Thymus (tissue), 11 donors: Measurements from ENCODE around the gene NOP10. TPM values are rescaled to one million over a fixed set of nuclear protein-coding genes. Genes with fewer than 3 reads are reported as not detected.

Experiments
- DNase-seq, 9 donors: peaks; one replicate each; pipeline ENCODE4 v3.0.0-alpha.2; 2013; ENCODE audit warnings: low spot score in 9 of 9, low read depth in 6 of 9, missing footprints in 1 of 9
- H3K27ac ChIP-seq, 2 donors: one replicate each; pipeline ENCODE4 v1.5.1; 2013; ENCODE audit warnings: control low read depth in 1 of 2, low read depth in 1 of 2, low read length in 1 of 2, mild to moderate bottlenecking in 1 of 2, moderate library complexity in 1 of 2
- H3K27me3 ChIP-seq, 2 donors: one replicate each; pipeline ENCODE4 v1.5.1; 2013; ENCODE audit warnings: low read length in 1 of 2; ENCODE audit not compliant: control insufficient read depth in 2 of 2, insufficient read depth in 1 of 2
- H3K36me3 ChIP-seq, 2 donors: one replicate each; pipeline ENCODE4 v1.5.1; 2013; ENCODE audit warnings: low read length in 1 of 2, mild to moderate bottlenecking in 1 of 2, moderate library complexity in 1 of 2; ENCODE audit not compliant: control insufficient read depth in 2 of 2, insufficient read depth in 2 of 2
- H3K4me1 ChIP-seq, 2 donors: one replicate each; pipeline ENCODE4 v1.5.1; 2013; ENCODE audit warnings: low read length in 2 of 2; ENCODE audit not compliant: control insufficient read depth in 2 of 2, insufficient read depth in 2 of 2
- H3K4me3 ChIP-seq, 2 donors: one replicate each; pipeline ENCODE4 v1.5.1; 2013; ENCODE audit warnings: low read length in 2 of 2, control low read depth in 1 of 2, mild to moderate bottlenecking in 1 of 2
- H3K9me3 ChIP-seq, 2 donors: one replicate each; pipeline ENCODE4 v1.5.1; 2013; ENCODE audit warnings: low read length in 1 of 2, mild to moderate bottlenecking in 1 of 2; ENCODE audit not compliant: control insufficient read depth in 2 of 2, insufficient read depth in 1 of 2
- WGBS: extraction: QIAGEN DNeasy Blood & Tissue Kit; methylation state at CpG from one replicate; pipeline ENCODE4 v1.1.7; 2013; 5-methylcytosine and 5-hydroxymethylcytosine counted together
- polyA plus RNA-seq: library from polyadenylated mRNA; stranded (reverse); fragments of 200-250 nt; gene quantifications from one replicate; pipeline ENCODE4 v1.2.3, GENCODE V29; 2013
- total RNA-seq: library from RNA; stranded (reverse); fragments of 120-200 nt; gene quantifications from one replicate; pipeline ENCODE4 v1.2.4, GENCODE V29; 2013
- donor health status: healthy.

The NOP10 gene
- total and polyA plus RNA-seq, 2 donors, result 255 to 268 TPM

- no peaks in the 10 kb centered on the region for H3K9me3 ChIP-seq
- no peak overlapping the region for H3K27ac ChIP-seq
- no peak overlapping the region for H3K4me3 ChIP-seq
- no peak for DNase-seq
- H3K27me3 ChIP-seq, result no peaks in the 10 kb centered on the region
- H3K4me1 ChIP-seq, result no peaks in the 10 kb centered on the region
- 94% methylated on average over 3 of the region's 3 CpGs for WGBS
- no peaks in the 10 kb centered on the region for H3K36me3 ChIP-seq
Measured at GRCh38 chr15:34301058-34301457, 41.9 kb downstream of the NOP10 start.

- no peak for DNase-seq
- H3K27ac ChIP-seq, result no peak overlapping the region
- H3K4me3 ChIP-seq, result no peak overlapping the region
- WGBS, result 24% methylated on average over 1 of the region's 1 CpG
- no peaks in the 10 kb centered on the region for H3K36me3 ChIP-seq
- H3K4me1 ChIP-seq, result no peaks in the 10 kb centered on the region
- no peaks in the 10 kb centered on the region for H3K27me3 ChIP-seq
- no peaks in the 10 kb centered on the region for H3K9me3 ChIP-seq
Measured at GRCh38 chr15:34297059-34297458, 45.9 kb downstream of the NOP10 start.

- Histone ChIP-seq H3K4me1 (no peaks in the 10 kb centered on the region), H3K9me3 (no peaks in the 10 kb centered on the region), H3K36me3 (no peaks in the 10 kb centered on the region), H3K27ac (no peak overlapping the region), H3K4me3 (no peak overlapping the region), H3K27me3 (no peaks in the 10 kb centered on the region)
- WGBS, result 92% methylated on average over 9 of the region's 9 CpGs
- DNase-seq, result no peak
Measured at GRCh38 chr15:34292621-34293020, 50.3 kb downstream of the NOP10 start.

Other genes with a start within 250 kb of the NOP10 start
- 27.3 TPM for gene EMC7, start 241.3 kb downstream of the NOP10 start, total RNA-seq
- gene EMC7, start 241.3 kb downstream of the NOP10 start, polyA plus RNA-seq, result 59.1 TPM
- 1.4 TPM for gene PGBD4, start 241.1 kb downstream of the NOP10 start, total RNA-seq
- 2.3 TPM for gene PGBD4, start 241.1 kb downstream of the NOP10 start, polyA plus RNA-seq
- 34.7 TPM for gene KATNBL1, start 133.0 kb downstream of the NOP10 start, total RNA-seq
- gene KATNBL1, start 133.0 kb downstream of the NOP10 start, polyA plus RNA-seq, result 37.5 TPM
- gene EMC4, start 118.1 kb downstream of the NOP10 start, total RNA-seq, result 77.9 TPM
- gene EMC4, start 118.1 kb downstream of the NOP10 start, polyA plus RNA-seq, result 106 TPM
- gene SLC12A6, start 5.4 kb downstream of the NOP10 start, total RNA-seq, result 13.5 TPM
- 9.7 TPM for gene SLC12A6, start 5.4 kb downstream of the NOP10 start, polyA plus RNA-seq
- gene NUTM1, start 179 bp upstream of the NOP10 start, total RNA-seq, result not detected
- gene NUTM1, start 179 bp upstream of the NOP10 start, polyA plus RNA-seq, result 0.02 TPM
- 7.1 TPM for gene LPCAT4, start 24.1 kb upstream of the NOP10 start, total RNA-seq
- gene LPCAT4, start 24.1 kb upstream of the NOP10 start, polyA plus RNA-seq, result 35.5 TPM
- 13.8 TPM for gene GOLGA8A, start 94.7 kb upstream of the NOP10 start, total RNA-seq
- gene GOLGA8A, start 94.7 kb upstream of the NOP10 start, polyA plus RNA-seq, result 74.7 TPM
- 11.7 TPM for gene GOLGA8B, start 240.5 kb upstream of the NOP10 start, total RNA-seq
- gene GOLGA8B, start 240.5 kb upstream of the NOP10 start, polyA plus RNA-seq, result 66.5 TPM